GM13976 (cell line): ENCODE results near the gene TRIM27.

Experiments used
- DNase-seq: peaks from one replicate; pipeline ENCODE4 v3.0.0; 2012; ENCODE audit warnings: low spot score
- CTCF ChIP-seq: IDR thresholded peaks from 2 replicates; pipeline ENCODE4 v1.5.1; 2012; ENCODE audit warnings: borderline replicate concordance, mild to moderate bottlenecking; ENCODE audit not compliant: insufficient read depth; ENCODE audit errors: extremely low read depth, missing control alignments, control extremely low read depth
- in situ Hi-C: fragments of 300-500 bp; cut with MboI; formaldehyde crosslinking; loops from one replicate; pipeline ENCODE4 v1.12.0; 2022; ENCODE audit warnings: low sequenced_read_pairs, mixed read lengths, inconsistent platforms; ENCODE audit not compliant: unreplicated experiment

Gene TRIM27

GRCh38 chr6:28906669-28907068, 17.1 kb downstream of the TRIM27 start:
- no peak for DNase-seq
- TF ChIP-seq CTCF, result no peak
- in situ Hi-C loops, result no loop called here

GRCh38 chr6:28903686-28904085, 20.1 kb downstream of the TRIM27 start:
- no peak for DNase-seq
- no peak for TF ChIP-seq CTCF
- in situ Hi-C loops, result no loop called here

GRCh38 chr6:28901831-28902230, 22.0 kb downstream of the TRIM27 start:
- no peak for TF ChIP-seq CTCF
- no peak for DNase-seq
- in situ Hi-C loops, result no loop called here

- in situ Hi-C loops, result no loop called here
- no peak for TF ChIP-seq CTCF
Measured at GRCh38 chr6:28900577-28901256, 23.1 kb downstream of the TRIM27 start.

GRCh38 chr6:28898710-28898965, 25.1 kb downstream of the TRIM27 start:
- no peak for DNase-seq
- in situ Hi-C loops, result no loop called here
- TF ChIP-seq CTCF, result no peak

More at GRCh38 chr6:28900577-28901256, 23.1 kb downstream of the TRIM27 start:
- no peak for DNase-seq

- no peak for DNase-seq
- TF ChIP-seq CTCF, result no peak
- in situ Hi-C loops, result no loop called here
Measured at GRCh38 chr6:28897369-28897745, 26.4 kb downstream of the TRIM27 start.
